ENCODE data around the gene GBX2.
"Not testable (repeated sequence)": the region's sequence is repeated elsewhere in the genome, so short reads cannot be mapped to it uniquely, and the experiment has no call there.

GBX2 gene

DNA sequence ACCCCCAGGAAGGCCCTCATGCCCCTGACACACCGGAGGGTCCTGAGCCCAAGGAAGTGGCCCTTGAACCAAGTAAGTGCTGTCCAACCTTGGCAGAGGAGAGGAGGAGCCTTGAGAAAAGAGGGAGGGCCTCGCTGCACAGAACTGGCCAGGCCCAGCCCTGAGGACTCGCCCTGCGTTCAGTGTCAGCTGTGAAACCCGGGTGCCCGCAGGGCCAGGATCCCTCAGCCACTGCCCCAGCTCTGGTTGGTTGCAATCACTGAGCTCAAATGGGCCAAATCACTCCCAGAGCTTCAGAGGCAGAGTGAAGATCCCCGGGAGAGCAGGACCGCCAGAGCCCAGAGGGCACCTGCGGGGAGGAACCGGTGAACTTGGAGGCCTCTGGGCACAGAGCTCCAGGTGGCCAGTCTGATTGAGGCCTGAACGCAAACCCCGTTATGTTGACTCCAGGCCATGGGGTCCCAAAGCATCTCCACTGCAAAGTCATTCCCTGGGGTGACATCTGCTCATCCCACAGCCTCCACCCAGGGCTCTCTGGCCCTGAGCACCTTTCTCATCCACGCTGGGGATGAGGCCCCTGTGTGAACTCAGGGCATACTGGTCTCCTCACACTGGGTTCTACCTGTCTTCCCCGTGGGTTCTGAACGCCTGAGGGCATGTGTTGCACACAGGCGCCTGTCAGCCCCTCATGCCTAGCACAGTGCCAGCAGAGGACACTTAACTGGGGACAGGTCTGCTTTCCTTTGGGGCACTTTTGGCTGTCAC lies 11.9 kb downstream of the GBX2 start:
- no peak for DNase-seq (ENCODE audit: low read depth)

DNA sequence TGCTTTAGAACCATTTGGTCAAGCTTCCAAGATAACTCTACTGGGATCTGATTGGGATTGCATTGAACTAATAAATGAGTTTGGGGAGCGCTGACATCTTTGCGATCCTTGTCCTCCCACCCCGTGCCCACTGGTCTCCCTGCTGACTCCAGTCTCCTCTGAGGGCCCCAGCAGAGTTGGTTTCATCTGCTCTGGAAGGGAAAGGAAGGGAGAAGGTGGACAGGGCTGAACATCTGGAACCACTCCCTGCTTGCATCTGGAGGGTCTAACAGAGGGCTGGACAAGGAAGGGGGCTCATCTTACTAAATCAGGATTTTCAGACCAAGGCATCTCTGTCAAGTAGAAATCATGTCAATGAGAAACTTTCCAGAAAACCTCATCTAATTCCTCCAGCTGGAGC lies 12.8 kb downstream of the GBX2 start:
- DNase-seq (ENCODE audit: low read depth) = no peak

DNA sequence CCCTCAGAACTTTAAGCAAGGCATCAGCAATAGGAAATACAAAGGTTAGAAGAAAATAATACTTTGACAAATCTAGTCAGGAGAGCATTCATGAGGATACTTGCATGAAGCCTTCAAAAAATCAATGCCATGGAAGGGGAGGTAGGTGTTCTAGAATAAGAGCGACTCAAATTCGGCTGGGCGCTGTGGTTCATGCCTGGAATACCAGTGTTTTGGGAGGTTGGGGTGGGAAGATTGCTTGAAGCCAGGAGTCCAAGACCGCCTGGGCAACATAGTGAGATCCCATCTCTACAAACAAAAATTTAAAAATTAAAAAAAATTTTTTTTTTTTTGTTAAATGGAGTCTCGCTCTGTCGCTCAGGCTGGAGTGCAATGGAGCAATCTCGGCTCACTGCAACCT lies 21.8 kb downstream of the GBX2 start:
- DNase-seq (ENCODE audit: low read depth) = no peak

- no peak for DNase-seq (ENCODE audit: low read depth)
These were observed 24.4 kb downstream of the GBX2 start for GRCh38 chr2:236143811-236144210.

- DNase-seq (ENCODE audit: low read depth) = not testable (repeated sequence)
These were observed 26.6 kb downstream of the GBX2 start for GRCh38 chr2:236141616-236142015.

- no peak for DNase-seq (ENCODE audit: low read depth)
These were observed 31.1 kb downstream of the GBX2 start for GRCh38 chr2:236137066-236137465.

GRCh38 chr2:236136538-236136937 lies 31.6 kb downstream of the GBX2 start:
- no peak for DNase-seq (ENCODE audit: low read depth)

- DNase-seq (ENCODE audit: low read depth) = no peak
These were observed 34.7 kb downstream of the GBX2 start for GRCh38 chr2:236133410-236134012.

DNA sequence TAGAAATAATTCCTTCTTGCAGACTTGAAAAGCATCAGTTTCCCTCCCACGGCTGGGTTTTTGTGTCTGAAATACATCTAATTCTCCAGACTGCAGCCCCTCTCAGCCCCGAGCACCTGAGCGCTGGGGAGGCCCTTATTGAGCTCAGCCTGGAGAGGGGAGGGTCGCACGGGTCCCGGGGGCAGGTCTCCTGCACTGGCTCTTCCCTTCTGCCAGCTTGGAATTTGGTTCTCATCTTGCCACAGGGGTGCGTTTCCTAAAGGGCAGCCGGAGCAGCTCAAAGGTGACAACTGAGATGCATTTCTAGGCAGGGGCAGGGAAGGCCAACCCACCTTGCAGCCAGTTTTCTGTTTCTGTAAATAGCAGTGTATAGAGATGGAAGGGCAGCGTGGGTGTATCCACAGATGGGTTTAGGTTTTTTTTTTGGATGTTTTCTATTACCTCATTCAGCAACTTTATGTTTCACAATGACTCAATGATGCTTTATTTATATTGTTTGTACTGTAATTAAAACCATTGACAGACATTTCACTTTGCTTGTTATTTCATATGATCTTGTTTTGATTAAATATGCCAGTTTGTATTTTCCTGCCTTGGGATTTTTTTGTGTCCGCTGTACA lies 37.0 kb downstream of the GBX2 start:
- DNase-seq (ENCODE audit: low read depth) = no peak

DNA sequence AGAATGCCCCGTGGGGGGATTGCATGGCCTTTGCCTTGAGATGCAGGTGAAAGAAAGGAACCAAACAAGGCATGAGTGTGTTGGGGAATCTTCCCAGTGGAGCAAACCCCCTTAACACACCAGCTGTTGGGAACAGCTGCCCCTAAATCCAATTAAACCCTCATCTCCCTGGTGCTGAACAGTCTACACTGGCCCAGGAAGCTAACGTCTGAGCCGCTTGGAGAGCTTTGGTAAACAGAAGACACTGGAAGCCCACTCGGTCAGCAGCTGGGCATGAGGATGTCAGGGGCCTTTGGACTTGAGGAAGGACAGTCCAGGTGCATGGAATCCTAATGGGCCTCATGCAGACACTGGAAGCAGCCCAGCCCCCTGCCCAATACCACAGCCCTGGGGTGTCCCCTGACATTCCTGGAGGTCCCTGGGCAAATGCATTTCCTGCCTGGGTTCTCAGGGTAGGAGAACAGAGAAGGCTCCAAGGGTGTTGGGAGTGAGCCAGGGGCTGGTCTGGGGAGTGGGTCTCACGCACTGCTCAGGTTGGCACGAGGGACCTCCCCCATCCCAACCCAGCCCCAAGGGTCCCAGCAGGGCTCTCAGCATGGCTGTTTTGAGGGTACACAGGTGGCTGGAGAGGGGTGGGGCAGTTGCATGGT lies 37.7 kb downstream of the GBX2 start:
- no peak for DNase-seq (ENCODE audit: low read depth)

DNA sequence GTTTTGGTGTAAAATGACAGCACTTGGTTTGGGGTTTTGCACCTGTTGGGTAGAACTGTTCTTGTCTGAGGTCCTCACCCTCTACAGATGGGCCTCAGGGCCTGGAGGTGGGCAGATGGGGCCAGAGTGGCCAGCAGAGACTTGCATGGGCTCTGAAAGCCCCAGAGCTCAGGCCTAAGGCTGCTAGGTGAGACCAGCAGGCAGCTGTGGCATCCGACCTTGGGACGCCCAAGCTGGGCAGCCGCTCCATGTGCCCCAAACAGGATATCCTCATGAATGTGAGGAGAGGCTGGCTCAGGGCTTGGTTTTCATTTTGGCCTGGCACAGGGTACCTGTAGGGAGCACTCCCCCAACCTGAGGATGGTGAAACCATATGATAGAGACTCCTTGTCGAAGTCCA lies 38.3 kb downstream of the GBX2 start:
- DNase-seq (ENCODE audit: low read depth) = no peak

DNA sequence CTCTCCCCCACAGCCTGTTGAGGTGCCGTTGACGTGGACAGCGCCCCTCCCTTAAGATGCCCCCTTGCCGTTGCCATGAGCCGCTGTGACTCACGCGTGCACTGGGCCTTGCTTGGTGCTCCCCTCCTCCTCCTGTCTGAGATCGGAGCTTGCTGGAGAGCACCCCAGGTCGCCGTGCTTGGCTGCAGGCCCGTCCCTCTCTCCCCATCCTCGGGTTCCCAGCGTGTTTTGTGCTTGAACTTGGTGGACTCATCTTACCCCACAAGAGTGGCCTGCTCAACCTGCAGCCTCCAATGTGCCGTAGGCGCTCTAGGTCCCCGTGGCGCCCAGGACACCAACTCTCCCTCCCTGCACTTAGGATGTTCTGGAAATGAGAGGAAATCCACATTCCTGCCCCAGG lies 39.9 kb downstream of the GBX2 start:
- DNase-seq (ENCODE audit: low read depth) = no peak

DNA sequence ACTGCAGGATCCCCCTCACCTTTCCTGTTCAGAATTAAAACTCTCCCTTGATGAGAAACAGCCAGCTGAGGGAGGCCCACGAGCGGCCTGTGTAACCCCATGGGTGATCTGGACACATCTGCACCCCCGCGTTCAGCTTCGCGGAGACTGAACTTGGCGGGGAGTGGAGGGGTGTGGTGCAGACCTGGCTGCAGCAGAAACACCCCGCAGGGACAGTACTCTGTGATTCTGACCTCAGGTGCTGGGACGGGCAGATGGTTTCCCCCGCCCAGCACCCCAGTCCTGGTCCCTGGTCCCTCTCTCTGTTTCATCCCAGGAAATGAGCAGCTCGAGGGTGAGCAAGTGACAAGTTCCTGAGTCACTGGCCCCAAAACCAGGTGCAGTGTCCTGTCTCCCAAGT lies 41.2 kb downstream of the GBX2 start:
- DNase-seq (ENCODE audit: low read depth) = no peak

- no peak for DNase-seq (ENCODE audit: low read depth)
These were observed 42.6 kb downstream of the GBX2 start for GRCh38 chr2:236125541-236125940.

- DNase-seq (ENCODE audit: low read depth) = no peak
These were observed 43.8 kb downstream of the GBX2 start for GRCh38 chr2:236124182-236124893.

DNA sequence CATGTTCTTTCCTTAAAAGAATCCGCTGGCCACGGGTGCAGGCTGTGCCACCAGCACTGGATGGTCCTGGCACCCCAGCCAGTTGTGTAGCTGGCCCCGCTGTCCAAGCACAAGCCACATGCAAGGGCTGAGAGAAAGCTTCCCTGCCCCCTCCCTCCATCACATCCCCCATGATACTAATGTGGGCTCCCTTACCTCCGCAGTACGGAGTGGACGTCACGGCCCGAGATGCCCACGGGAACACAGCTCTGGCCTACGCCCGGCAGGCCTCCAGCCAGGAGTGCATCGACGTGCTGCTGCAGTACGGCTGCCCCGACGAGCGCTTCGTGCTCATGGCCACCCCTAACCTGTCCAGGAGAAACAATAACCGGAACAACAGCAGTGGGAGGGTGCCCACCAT lies 44.5 kb downstream of the GBX2 start:
- no peak for DNase-seq (ENCODE audit: low read depth)

- DNase-seq (ENCODE audit: low read depth) = no peak
These were observed 46.0 kb downstream of the GBX2 start for GRCh38 chr2:236122236-236122635.

DNA sequence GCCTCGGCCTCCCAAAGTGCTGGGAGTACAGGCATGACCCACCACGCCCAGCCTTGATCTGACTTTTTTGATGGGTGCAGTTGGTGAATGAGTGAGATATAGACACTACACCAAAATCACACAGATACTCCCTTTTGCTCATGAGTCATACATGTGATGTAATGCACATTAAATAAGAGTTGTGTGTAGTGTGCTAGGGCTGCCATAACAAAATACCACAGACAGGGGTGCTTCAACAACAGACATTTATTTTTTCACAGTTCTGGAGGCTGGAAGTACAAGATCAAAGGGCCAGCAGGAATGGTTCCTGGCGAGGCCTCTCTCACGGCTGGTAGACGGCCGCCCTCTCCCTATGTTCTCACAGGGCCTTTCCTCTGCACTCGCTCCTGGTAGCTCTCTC lies 46.6 kb downstream of the GBX2 start:
- DNase-seq (ENCODE audit: low read depth) = no peak

GRCh38 chr2:236120829-236121228 lies 47.4 kb downstream of the GBX2 start:
- no peak for DNase-seq (ENCODE audit: low read depth)

DNA sequence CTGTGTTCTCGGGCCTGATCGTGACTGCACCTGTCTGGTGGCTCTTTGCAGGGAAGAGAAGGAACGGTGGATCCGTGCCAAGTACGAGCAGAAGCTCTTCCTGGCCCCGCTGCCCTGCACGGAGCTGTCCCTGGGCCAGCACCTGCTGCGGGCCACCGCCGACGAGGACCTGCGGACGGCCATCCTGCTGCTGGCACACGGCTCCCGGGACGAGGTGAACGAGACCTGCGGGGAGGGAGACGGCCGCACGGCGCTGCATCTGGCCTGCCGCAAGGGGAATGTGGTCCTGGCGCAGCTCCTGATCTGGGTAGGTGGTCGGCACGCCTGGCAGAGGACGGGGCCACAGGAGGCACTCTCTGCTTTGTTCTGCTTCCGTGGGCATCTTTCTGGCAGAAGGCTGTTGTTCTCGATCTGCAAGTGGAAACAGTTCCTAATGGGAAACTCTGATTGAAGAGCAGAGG lies 48.0 kb downstream of the GBX2 start:
- DNase-seq (ENCODE audit: low read depth) = no peak

DNA sequence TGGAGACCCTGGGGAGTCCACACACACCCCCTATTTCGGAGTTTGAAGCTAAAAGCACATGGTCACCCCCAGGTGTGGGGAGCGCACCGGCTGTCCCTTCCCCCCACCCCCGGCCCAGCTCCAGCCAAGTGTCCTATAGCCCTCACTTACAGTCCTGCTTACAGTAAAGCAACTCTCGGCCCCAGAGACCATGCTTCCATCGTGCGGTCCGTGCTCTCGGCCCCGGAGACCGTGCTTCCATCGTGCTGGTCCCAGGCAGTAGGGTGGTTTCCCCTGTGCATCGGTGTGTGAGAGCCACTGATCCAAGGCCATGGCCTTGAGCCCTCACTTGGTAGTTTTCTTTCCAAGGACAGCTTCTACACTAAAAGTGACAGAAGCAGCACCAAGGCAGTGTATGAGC lies 48.7 kb downstream of the GBX2 start:
- DNase-seq (ENCODE audit: low read depth) = no peak

DNA sequence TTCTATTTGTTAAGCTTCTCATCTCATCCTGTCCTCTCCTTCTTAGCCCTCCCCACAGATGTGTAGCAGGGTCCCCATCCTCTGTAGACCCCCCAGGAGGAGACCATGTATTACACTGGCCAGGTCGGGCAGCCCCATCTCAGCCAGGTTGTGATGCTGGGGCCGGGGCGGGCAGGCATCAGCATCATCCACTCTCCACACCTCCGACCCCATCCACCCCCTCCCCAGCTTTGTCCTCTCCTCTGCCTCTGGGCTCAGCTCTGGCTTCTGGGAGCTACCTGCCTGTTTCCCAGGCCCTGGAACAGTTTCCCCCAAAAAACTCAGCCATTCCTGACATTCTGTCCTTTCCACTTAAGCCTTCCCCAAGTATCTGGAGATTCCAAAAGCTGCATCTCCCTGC lies 49.2 kb downstream of the GBX2 start:
- no peak for DNase-seq (ENCODE audit: low read depth)
